Heart left ventricle (tissue), 13 donors: ENCODE results near the gene CELSR1.

ENCODE experiments used
- POLR2A ChIP-seq, 2 donors: fragments of 450-650 bp; IDR thresholded peaks; one replicate each; pipeline ENCODE4 v1.6.1; 2017; ENCODE audit warnings: antibody characterized with exemption in 2 of 2, mild to moderate bottlenecking in 2 of 2, moderate library complexity in 2 of 2
- TF ChIP-seq, protein P1 (sequence below), 12 donors: fragments of 200-600 bp; sonication (generic) in 4 of 12; IDR thresholded peaks; one replicate each; pipeline versions ENCODE4 v1.5.0 to v1.8.0; 2018 to 2022; ENCODE audit warnings: antibody characterized with exemption in 12 of 12, mild to moderate bottlenecking in 5 of 12
- donor health status: ischemic (EF 13 %, LVEDD 7.1; RV severe dilation, severe dysfunction).
- donor health status: DM: no; HTN: yes; CAD: no.
- donor health status: DM: no; HTN: no; CAD: no.
- donor health status: ischemic (EF 25% LVEDD 6.9; RV normal size, moderate dysfunction).
- donor health status: ischemic (EF 25% LVEDD 5.7; RV mildly dilated, moderate dysfunction).
- donor health status: ischemic (EF 35%, LVEDD 5.7; RV mildly dilated, moderate dysfunction).
- donor health status: nonischemic (EF 11% LVEDD 7.7; RV severe dilation, severe dysfunction).
- donor health status: DM: yes; HTN: yes; CAD: no.
- donor health status: PGD.
- donor health status: ischemic (EF 29% LVEDD 5.4; RV normal size, mild dysfunction).
- donor health status: nonischemic (EF 23%, LVEDD 6.1; RV moderate dilation, normal function).

DNA sequence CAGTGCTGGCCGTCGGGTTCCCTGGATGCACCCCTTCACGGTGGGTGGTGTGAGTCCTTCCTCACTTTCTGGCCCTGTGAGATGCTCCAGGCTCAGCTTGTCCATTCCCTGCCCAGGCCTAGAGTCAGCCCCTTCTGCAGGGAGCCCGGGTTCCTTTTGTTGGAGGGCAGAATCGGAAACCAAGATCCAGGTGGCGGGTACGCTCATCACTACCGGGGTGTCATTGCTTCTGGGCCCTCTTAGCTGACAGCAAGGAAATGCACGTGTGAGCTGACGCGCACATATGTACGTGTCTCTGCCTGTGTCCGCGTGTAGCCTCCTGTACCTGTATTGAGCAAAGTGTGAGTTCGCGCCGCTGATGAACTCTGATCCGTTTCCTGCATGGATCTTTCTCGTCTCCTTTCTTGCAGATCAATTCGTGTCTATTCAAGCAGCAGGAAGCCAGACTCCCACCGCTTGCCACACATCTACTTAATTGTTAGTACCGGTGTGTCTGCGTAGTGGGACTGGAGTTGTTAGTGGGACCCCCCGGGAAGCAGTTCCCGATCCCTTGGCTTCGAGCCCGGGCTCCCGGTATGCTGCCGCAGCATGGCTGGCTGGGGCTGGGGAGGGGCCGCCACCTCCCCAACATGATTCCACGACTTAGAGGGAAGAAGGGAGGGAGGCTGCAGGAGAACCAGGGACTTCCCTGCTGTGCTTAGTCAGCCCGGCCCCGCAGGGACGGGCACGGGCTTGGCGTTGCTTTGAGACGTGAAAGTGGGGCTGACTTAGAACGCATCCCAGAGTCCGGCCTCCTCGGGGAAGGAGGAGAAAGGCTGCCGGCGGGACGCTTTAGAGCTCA is 46.9 kb upstream of the CELSR1 start:
- TF ChIP-seq, protein P1, sequence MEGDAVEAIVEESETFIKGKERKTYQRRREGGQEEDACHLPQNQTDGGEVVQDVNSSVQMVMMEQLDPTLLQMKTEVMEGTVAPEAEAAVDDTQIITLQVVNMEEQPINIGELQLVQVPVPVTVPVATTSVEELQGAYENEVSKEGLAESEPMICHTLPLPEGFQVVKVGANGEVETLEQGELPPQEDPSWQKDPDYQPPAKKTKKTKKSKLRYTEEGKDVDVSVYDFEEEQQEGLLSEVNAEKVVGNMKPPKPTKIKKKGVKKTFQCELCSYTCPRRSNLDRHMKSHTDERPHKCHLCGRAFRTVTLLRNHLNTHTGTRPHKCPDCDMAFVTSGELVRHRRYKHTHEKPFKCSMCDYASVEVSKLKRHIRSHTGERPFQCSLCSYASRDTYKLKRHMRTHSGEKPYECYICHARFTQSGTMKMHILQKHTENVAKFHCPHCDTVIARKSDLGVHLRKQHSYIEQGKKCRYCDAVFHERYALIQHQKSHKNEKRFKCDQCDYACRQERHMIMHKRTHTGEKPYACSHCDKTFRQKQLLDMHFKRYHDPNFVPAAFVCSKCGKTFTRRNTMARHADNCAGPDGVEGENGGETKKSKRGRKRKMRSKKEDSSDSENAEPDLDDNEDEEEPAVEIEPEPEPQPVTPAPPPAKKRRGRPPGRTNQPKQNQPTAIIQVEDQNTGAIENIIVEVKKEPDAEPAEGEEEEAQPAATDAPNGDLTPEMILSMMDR (IDR thresholded peaks at IDR 0.05): no peak
- no peak for TF ChIP-seq POLR2A (IDR thresholded peaks at IDR 0.05)
